Astrocyte (in vitro differentiated cells and primary cell): ENCODE measurements around the gene ACTR1A. TPM values are rescaled to one million over a fixed set of nuclear protein-coding genes. Genes with fewer than 3 reads are reported as not detected.
A peak's percentile ranks its signal among the peaks of the same experiment; 100 is the strongest.

Source experiments
- DNase-seq: peaks from one replicate; pipeline ENCODE4 v3.0.0-alpha.2; 2010; ENCODE audit warnings: low read depth
- FAIRE-seq: peaks from 2 replicates; lab custom pipeline; 2011; peaks lifted over from hg19 to GRCh38; lab: Jason Lieb, UNC
- H2AFZ ChIP-seq: 2 replicates; pipeline ENCODE4 v1.6.0; 2012; ENCODE audit warnings: low read depth, low read length, inconsistent platforms
- H3K27ac ChIP-seq: 2 replicates; pipeline ENCODE4 v1.5.1; 2011; ENCODE audit warnings: low read depth, low read length, inconsistent platforms
- H3K27me3 ChIP-seq: 2 replicates; pipeline ENCODE4 v1.6.0; 2011; ENCODE audit warnings: low read length, inconsistent platforms; ENCODE audit not compliant: insufficient read depth
- H3K36me3 ChIP-seq: 2 replicates; pipeline ENCODE4 v1.5.1; 2011; ENCODE audit warnings: low read length, inconsistent platforms; ENCODE audit not compliant: insufficient read depth
- H3K4me1 ChIP-seq: 2 replicates; pipeline ENCODE4 v1.5.1; 2011; ENCODE audit warnings: low read length, inconsistent platforms; ENCODE audit not compliant: insufficient read depth
- H3K4me2 ChIP-seq: 2 replicates; pipeline ENCODE4 v1.6.0; 2012; ENCODE audit warnings: low read length, inconsistent platforms
- H3K4me3 ChIP-seq: 2 replicates; pipeline ENCODE4 v1.5.1; 2011; ENCODE audit warnings: low read depth, mild to moderate bottlenecking, low read length, inconsistent platforms; ENCODE audit not compliant: insufficient read depth
- H3K79me2 ChIP-seq: 2 replicates; pipeline ENCODE4 v1.6.0; 2012; ENCODE audit warnings: mild to moderate bottlenecking, low read length, inconsistent platforms; ENCODE audit not compliant: insufficient read depth
- H3K9ac ChIP-seq: 2 replicates; pipeline ENCODE4 v1.6.0; 2012; ENCODE audit warnings: mild to moderate bottlenecking, low read length, inconsistent platforms
- H3K9me3 ChIP-seq: 2 replicates; pipeline ENCODE4 v1.5.1; 2012; ENCODE audit warnings: low read depth, mild to moderate bottlenecking, low read length, inconsistent platforms; ENCODE audit not compliant: insufficient read depth
- H4K20me1 ChIP-seq: 2 replicates; pipeline ENCODE4 v1.6.0; 2012; ENCODE audit warnings: low read length, inconsistent platforms; ENCODE audit not compliant: insufficient read depth
- H3K27ac Mint-ChIP-seq: one replicate; pipeline ENCODE4 v1.8.0; 2021; ENCODE audit warnings: mild to moderate bottlenecking, mixed read lengths; ENCODE audit not compliant: unreplicated experiment
- H3K27me3 Mint-ChIP-seq: one replicate; pipeline ENCODE4 v1.8.0; 2021; ENCODE audit warnings: low read depth, mixed read lengths; ENCODE audit not compliant: unreplicated experiment
- H3K36me3 Mint-ChIP-seq: one replicate; pipeline ENCODE4 v1.8.0; 2021; ENCODE audit warnings: low read depth, mixed read lengths; ENCODE audit not compliant: unreplicated experiment
- H3K4me1 Mint-ChIP-seq: one replicate; pipeline ENCODE4 v1.8.0; 2021; ENCODE audit warnings: low read depth, mixed read lengths; ENCODE audit not compliant: unreplicated experiment
- H3K4me3 Mint-ChIP-seq: one replicate; pipeline ENCODE4 v1.8.0; 2021; ENCODE audit warnings: mild to moderate bottlenecking, moderate library complexity, mixed read lengths; ENCODE audit not compliant: unreplicated experiment
- H3K9me3 Mint-ChIP-seq: one replicate; pipeline ENCODE4 v1.8.0; 2021; ENCODE audit warnings: mild to moderate bottlenecking, mixed read lengths; ENCODE audit not compliant: unreplicated experiment
- EZH2 ChIP-seq: IDR thresholded peaks from 2 replicates; pipeline ENCODE4 v1.6.1; 2012; ENCODE audit warnings: mild to moderate bottlenecking, low read length, inconsistent platforms; ENCODE audit not compliant: insufficient read depth
- total RNA-seq: library from RNA; stranded (reverse); gene quantifications from 2 replicates; pipeline ENCODE4 v1.2.1, GENCODE V29; 2021
- TF ChIP-seq, protein P1 (sequence below): IDR thresholded peaks from 2 replicates; pipeline ENCODE4 v1.5.1; 2011; ENCODE audit warnings: low read depth, mild to moderate bottlenecking, inconsistent platforms, low read length, moderate library complexity; ENCODE audit not compliant: insufficient read depth

ACTR1A gene
- total RNA-seq, 1 donor from 2014 or later = 155 TPM

DNA sequence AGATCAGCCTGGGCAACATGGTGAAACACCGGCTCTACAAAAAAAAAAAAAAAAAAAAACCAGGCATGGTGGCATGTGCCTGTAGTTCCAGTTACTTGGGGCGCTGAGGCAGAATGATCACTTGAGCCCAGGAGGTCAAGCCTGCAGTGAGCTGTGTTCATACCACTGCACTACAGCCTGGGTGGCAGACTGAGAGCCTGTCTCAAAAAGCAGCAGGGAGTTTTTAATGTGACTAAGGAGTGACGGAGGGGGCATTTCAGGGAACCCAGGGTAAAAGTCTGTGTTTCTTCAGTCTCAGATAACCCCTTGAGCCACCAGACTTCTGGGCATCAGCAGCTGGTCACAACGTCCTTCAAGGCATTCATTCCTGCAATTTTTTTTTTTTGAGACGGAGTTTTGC lies 49.0 kb downstream of the ACTR1A start:
- H3K36me3 ChIP-seq = no peaks in the 10 kb centered on the region
- no peaks in the 10 kb centered on the region for H3K9me3 Mint-ChIP-seq
- no peak overlapping the region for H3K9ac ChIP-seq
- peak overlapping the region; percentile 39 for H3K4me2 ChIP-seq
- peaks cover 31% of the 10 kb centered on the region for H3K4me1 Mint-ChIP-seq
- DNase-seq = no peak
- H3K4me1 ChIP-seq = peaks cover 27% of the 10 kb centered on the region
- H4K20me1 ChIP-seq = no peaks in the 10 kb centered on the region
- H3K9me3 ChIP-seq = no peaks in the 10 kb centered on the region
- H3K27ac Mint-ChIP-seq = peak overlapping the region; percentile 77
- no peaks in the 10 kb centered on the region for H3K79me2 ChIP-seq
- FAIRE-seq = no peak
- no peak for TF ChIP-seq EZH2
- TF ChIP-seq, protein P1, sequence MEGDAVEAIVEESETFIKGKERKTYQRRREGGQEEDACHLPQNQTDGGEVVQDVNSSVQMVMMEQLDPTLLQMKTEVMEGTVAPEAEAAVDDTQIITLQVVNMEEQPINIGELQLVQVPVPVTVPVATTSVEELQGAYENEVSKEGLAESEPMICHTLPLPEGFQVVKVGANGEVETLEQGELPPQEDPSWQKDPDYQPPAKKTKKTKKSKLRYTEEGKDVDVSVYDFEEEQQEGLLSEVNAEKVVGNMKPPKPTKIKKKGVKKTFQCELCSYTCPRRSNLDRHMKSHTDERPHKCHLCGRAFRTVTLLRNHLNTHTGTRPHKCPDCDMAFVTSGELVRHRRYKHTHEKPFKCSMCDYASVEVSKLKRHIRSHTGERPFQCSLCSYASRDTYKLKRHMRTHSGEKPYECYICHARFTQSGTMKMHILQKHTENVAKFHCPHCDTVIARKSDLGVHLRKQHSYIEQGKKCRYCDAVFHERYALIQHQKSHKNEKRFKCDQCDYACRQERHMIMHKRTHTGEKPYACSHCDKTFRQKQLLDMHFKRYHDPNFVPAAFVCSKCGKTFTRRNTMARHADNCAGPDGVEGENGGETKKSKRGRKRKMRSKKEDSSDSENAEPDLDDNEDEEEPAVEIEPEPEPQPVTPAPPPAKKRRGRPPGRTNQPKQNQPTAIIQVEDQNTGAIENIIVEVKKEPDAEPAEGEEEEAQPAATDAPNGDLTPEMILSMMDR = no peak
- no peaks in the 10 kb centered on the region for H3K27me3 ChIP-seq
- no peak overlapping the region for H3K4me3 ChIP-seq
- peak overlapping the region; percentile 8 for H3K4me3 Mint-ChIP-seq
- H3K27me3 Mint-ChIP-seq = no peaks in the 10 kb centered on the region
- H2AFZ ChIP-seq = no peak overlapping the region
- peak overlapping the region; percentile 15 for H3K27ac ChIP-seq
- peaks cover 2% of the 10 kb centered on the region for H3K36me3 Mint-ChIP-seq

DNA sequence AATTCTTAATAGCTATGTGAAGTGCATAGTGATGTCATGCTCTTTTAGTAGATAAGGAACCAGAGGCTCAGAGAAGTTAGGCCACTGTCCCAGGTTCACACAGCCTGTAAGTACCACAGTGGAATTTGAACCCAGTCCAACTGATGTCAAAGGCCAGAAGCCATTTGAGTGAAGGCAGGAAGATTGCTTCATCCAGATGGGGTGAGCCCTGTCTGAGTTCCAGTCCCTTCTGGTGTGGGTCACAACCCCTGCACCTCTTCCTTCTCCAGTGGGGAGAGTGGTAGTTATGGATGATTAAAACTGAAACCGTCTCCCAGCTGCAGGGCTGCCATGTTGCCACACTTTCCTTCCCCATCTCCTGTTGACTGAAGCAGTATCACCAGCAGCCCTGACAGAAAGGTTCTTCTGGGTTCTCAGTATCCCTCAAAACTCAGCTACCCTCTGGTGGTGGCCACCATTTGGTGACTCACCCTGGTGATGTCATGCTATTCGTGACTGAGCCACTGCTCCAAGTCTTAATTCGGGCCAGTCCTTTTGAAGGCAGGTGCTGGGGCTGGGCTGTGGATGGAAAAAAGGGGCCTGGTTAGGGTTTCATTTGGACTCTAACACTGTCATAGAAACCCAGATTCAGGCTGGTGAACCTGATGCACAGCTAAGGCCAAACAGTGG lies 49.7 kb downstream of the ACTR1A start:
- Histone ChIP-seq H3K9ac (no peak overlapping the region), H3K4me3 (no peak overlapping the region), H3K4me2 (peak overlapping the region; percentile 39), H3K9me3 (no peaks in the 10 kb centered on the region), H3K27ac (no peak overlapping the region), H3K79me2 (no peaks in the 10 kb centered on the region), H3K4me1 (peaks cover 27% of the 10 kb centered on the region), H3K27me3 (no peaks in the 10 kb centered on the region), H3K36me3 (no peaks in the 10 kb centered on the region), H4K20me1 (no peaks in the 10 kb centered on the region), H2AFZ (no peak overlapping the region)
- TF ChIP-seq EZH2 = no peak
- TF ChIP-seq, protein P1 = no peak
- DNase-seq = peak; percentile 67
- Mint-ChIP-seq H3K27me3 (no peaks in the 10 kb centered on the region), H3K9me3 (no peaks in the 10 kb centered on the region), H3K27ac (peak overlapping the region; percentile 78), H3K4me3 (peak overlapping the region; percentile 14), H3K36me3 (peaks cover 2% of the 10 kb centered on the region), H3K4me1 (peaks cover 31% of the 10 kb centered on the region)
- no peak for FAIRE-seq
